KMS-11 (cell line): ENCODE measurements around the gene SFTPD.
"Not testable (repeated sequence)": the region's sequence is repeated elsewhere in the genome, so short reads cannot be mapped to it uniquely, and the experiment has no call there.

Experiments used
- H2AFZ ChIP-seq: fragments of 200-600 bp; sonication (generic); 2 replicates; pipeline ENCODE4 v1.6.1; 2016; ENCODE audit warnings: antibody characterized with exemption, mixed run types, low read depth
- H3K27ac ChIP-seq: fragments of 200-600 bp; sonication (generic); 2 replicates; pipeline ENCODE4 v1.6.1; 2016; ENCODE audit warnings: mild to moderate bottlenecking, mixed run types
- H3K27me3 ChIP-seq: fragments of 200-600 bp; sonication (generic); 2 replicates; pipeline ENCODE4 v1.6.1; 2017; ENCODE audit warnings: mild to moderate bottlenecking, low read depth, mixed run types, moderate library complexity; ENCODE audit not compliant: insufficient read depth
- H3K36me3 ChIP-seq: fragments of 200-600 bp; sonication (generic); 2 replicates; pipeline ENCODE4 v1.6.1; 2017; ENCODE audit warnings: mild to moderate bottlenecking, mixed run types; ENCODE audit not compliant: insufficient read depth
- H3K4me1 ChIP-seq: fragments of 200-600 bp; sonication (generic); 2 replicates; pipeline ENCODE4 v1.6.1; 2016; ENCODE audit warnings: mild to moderate bottlenecking, low read depth, mixed run types; ENCODE audit not compliant: poor library complexity, severe bottlenecking
- H3K4me2 ChIP-seq: fragments of 200-600 bp; sonication (generic); 2 replicates; pipeline ENCODE4 v1.7.0; 2016; ENCODE audit warnings: mild to moderate bottlenecking, mixed run types
- H3K4me3 ChIP-seq: fragments of 200-600 bp; sonication (generic); IDR thresholded peaks from 2 replicates; pipeline ENCODE4 v1.6.1; 2017; ENCODE audit warnings: low read depth, low read length, mixed read lengths; ENCODE audit not compliant: insufficient read depth
- H3K79me2 ChIP-seq: fragments of 200-600 bp; sonication (generic); 2 replicates; pipeline ENCODE4 v1.6.1; 2016; ENCODE audit warnings: low read depth, mixed run types; ENCODE audit not compliant: insufficient read depth
- H3K9ac ChIP-seq: fragments of 200-600 bp; sonication (generic); 2 replicates; pipeline ENCODE4 v1.6.1; 2016; ENCODE audit warnings: mild to moderate bottlenecking, mixed run types
- H4K20me1 ChIP-seq: fragments of 200-600 bp; sonication (generic); 2 replicates; pipeline ENCODE4 v1.6.1; 2016; ENCODE audit warnings: mild to moderate bottlenecking, mixed run types; ENCODE audit not compliant: insufficient read depth
- CTCF ChIP-seq: fragments of 200-600 bp; sonication (generic); conservative IDR thresholded peaks from 2 replicates; pipeline ENCODE4 v1.6.1; 2017; ENCODE audit warnings: low read depth, mild to moderate bottlenecking, antibody characterized with exemption, low read length, moderate library complexity, mixed read lengths

SFTPD gene

GRCh38 chr10:79898597-79899325 lies 50.1 kb downstream of the SFTPD start:
- Histone ChIP-seq H3K4me1 (peaks cover 14% of the 10 kb centered on the region), H3K4me3 (no peak overlapping the region), H3K27me3 (no peaks in the 10 kb centered on the region), H3K36me3 (no peaks in the 10 kb centered on the region), H3K79me2 (no peaks in the 10 kb centered on the region), H2AFZ (no peak overlapping the region), H4K20me1 (no peaks in the 10 kb centered on the region), H3K27ac (no peak overlapping the region), H3K4me2 (no peak overlapping the region), H3K9ac (no peak overlapping the region)
- TF ChIP-seq CTCF = no peak

GRCh38 chr10:79892896-79893295 lies 56.0 kb downstream of the SFTPD start:
- H4K20me1 ChIP-seq, H3K4me2 ChIP-seq, H3K79me2 ChIP-seq, H3K27ac ChIP-seq, H3K9ac ChIP-seq, H3K27me3 ChIP-seq, H2AFZ ChIP-seq, H3K36me3 ChIP-seq, H3K4me3 ChIP-seq: not testable (repeated sequence)
- H3K4me1 ChIP-seq = peaks cover 20% of the 10 kb centered on the region

- Histone ChIP-seq H3K4me3 (no peak overlapping the region), H3K27me3 (no peaks in the 10 kb centered on the region), H3K4me2 (no peak overlapping the region), H3K4me1 (peaks cover 15% of the 10 kb centered on the region), H3K27ac (no peak overlapping the region), H4K20me1 (no peaks in the 10 kb centered on the region), H2AFZ (no peak overlapping the region), H3K79me2 (no peaks in the 10 kb centered on the region), H3K9ac (no peak overlapping the region), H3K36me3 (no peaks in the 10 kb centered on the region)
- no peak for TF ChIP-seq CTCF
These were observed 58.4 kb downstream of the SFTPD start for GRCh38 chr10:79890469-79890868.

GRCh38 chr10:79888984-79889383 lies 59.9 kb downstream of the SFTPD start:
- H3K27me3 ChIP-seq, H3K4me3 ChIP-seq, H3K36me3 ChIP-seq, H2AFZ ChIP-seq, H3K79me2 ChIP-seq, H3K9ac ChIP-seq, H4K20me1 ChIP-seq, H3K27ac ChIP-seq: not testable (repeated sequence)
- peaks cover 15% of the 10 kb centered on the region for H3K4me1 ChIP-seq
- peak overlapping the region; percentile 33; the same call in 1 of the 2 replicates for H3K4me2 ChIP-seq
